Left lung (tissue), 10 donors: ENCODE data around the gene DLGAP1. TPM values are rescaled to one million over a fixed set of nuclear protein-coding genes. Genes with fewer than 3 reads are reported as not detected.

Experiments used
- ATAC-seq: fragments of 200-7000 bp; cut with Tn5 transposase; one replicate; pipeline ENCODE4 v1.9.1; 2020; ENCODE audit warnings: moderate library complexity
- DNase-seq, 4 donors: peaks; one replicate each; pipeline ENCODE4 v3.0.0-alpha.2; 2013 to 2020
- H3K27ac ChIP-seq, 2 donors: fragments of 200-600 bp; sonication (generic) in 1 of 2; one replicate each; pipeline versions ENCODE4 v1.5.0 to v1.8.0; 2020 to 2021
- H3K27me3 ChIP-seq, 2 donors: fragments of 200-600 bp; sonication (generic) in 1 of 2; one replicate each; pipeline versions ENCODE4 v1.5.0 to v1.8.0; 2020 to 2021
- H3K36me3 ChIP-seq, 2 donors: fragments of 200-600 bp; sonication (generic) in 1 of 2; one replicate each; pipeline versions ENCODE4 v1.5.0 to v1.8.0; 2020 to 2021
- H3K4me1 ChIP-seq, 2 donors: fragments of 200-600 bp; one replicate each; pipeline ENCODE4 v1.8.0; 2021
- H3K4me3 ChIP-seq, 2 donors: fragments of 200-600 bp; sonication (generic) in 1 of 2; one replicate each; pipeline versions ENCODE4 v1.5.0 to v1.8.0; 2020 to 2021; ENCODE audit warnings: mild to moderate bottlenecking in 1 of 2
- H3K9me3 ChIP-seq, 2 donors: fragments of 200-600 bp; sonication (generic) in 1 of 2; one replicate each; pipeline versions ENCODE4 v1.5.0 to v1.8.0; 2020 to 2021
- CTCF ChIP-seq, 2 donors: fragments of 200-600 bp; sonication (generic) in 1 of 2; IDR thresholded peaks; one replicate each; pipeline versions ENCODE4 v1.5.0 to v1.8.0; 2021; ENCODE audit warnings: antibody characterized with exemption in 2 of 2
- intact Hi-C, 2 donors: fragments of 100-400 bp; cut with DNase I; formaldehyde crosslinking; loops; one replicate each; pipeline versions ENCODE4 v1.11.2 to v1.14.2; 2022
- polyA plus RNA-seq, 6 donors: library from polyadenylated mRNA; unstranded; fragments of 120-200 nt; gene quantifications; one replicate each; pipeline ENCODE4 v1.2.1, GENCODE V29; 2013; ENCODE audit not compliant: insufficient read length in 6 of 6
- total RNA-seq, 2 donors: library from RNA; stranded (reverse); fragmentation: NEBNext Ultra II Directional; extraction: Animal tissue kit (Norgen Biotek cat#: 25700); gene quantifications; one replicate each; pipeline ENCODE4 v1.2.1, GENCODE V29; 2021
- donor health status: DM: no; HTN: yes; CAD: no.
- donor health status: DM: no; HTN: no; CAD: no.

The DLGAP1 gene
- total and polyA plus RNA-seq, 8 donors: 1.6 to 4.0 (median 2.1) TPM

- H3K9me3 ChIP-seq: no peaks in the 10 kb centered on the region
- peaks cover 19 to 49% of the 10 kb centered on the region in 2 donors for H3K4me1 ChIP-seq
- no peaks in the 10 kb centered on the region for H3K27me3 ChIP-seq
- no peak for TF ChIP-seq CTCF (IDR thresholded peaks at IDR 0.05)
- H3K4me3 ChIP-seq: peak overlapping the region in 1 of 2 donors; percentile 18
- intact Hi-C loops: loop anchor here in 1 of 2 donors (5.0 kb wide), 1 partner anchor 159 kb away; no protein-coding TSS in a partner anchor
- H3K36me3 ChIP-seq: no peaks in the 10 kb centered on the region
- ATAC-seq (peak; percentile 1), DNase-seq (peak in 1 of 4 donors; percentile 31)
- peak overlapping the region; percentile 94 to 95 for H3K27ac ChIP-seq
Observed at GRCh38 chr18:3605954-3606443, 849.1 kb downstream of the DLGAP1 start.

- DNase-seq: no peak
- Histone ChIP-seq H3K4me3 (peak overlapping the region in 1 of 2 donors; percentile 18), H3K36me3 (no peaks in the 10 kb centered on the region), H3K4me1 (peaks cover 19 to 49% of the 10 kb centered on the region in 2 donors), H3K27ac (peak overlapping the region; percentile 94 to 95), H3K27me3 (no peaks in the 10 kb centered on the region), H3K9me3 (no peaks in the 10 kb centered on the region)
- TF ChIP-seq CTCF (IDR thresholded peaks at IDR 0.05): no peak
- intact Hi-C loops: loop anchor here in 1 of 2 donors (5.0 kb wide), 1 partner anchor 158 kb away; no protein-coding TSS in a partner anchor
- ATAC-seq: no peak
Observed at GRCh38 chr18:3605486-3605952, 849.6 kb downstream of the DLGAP1 start.

GRCh38 chr18:3604498-3605408 lies 850.4 kb downstream of the DLGAP1 start:
- ATAC-seq (peak; percentile 47), DNase-seq (peak in 2 of 4 donors; percentile 56 to 59)
- TF ChIP-seq CTCF (IDR thresholded peaks at IDR 0.05): no peak
- peak overlapping the region in 1 of 2 donors; percentile 18 for H3K4me3 ChIP-seq
- peak overlapping the region; percentile 94 to 95 for H3K27ac ChIP-seq
- no peaks in the 10 kb centered on the region for H3K36me3 ChIP-seq
- H3K9me3 ChIP-seq: no peaks in the 10 kb centered on the region
- H3K4me1 ChIP-seq: peaks cover 19 to 49% of the 10 kb centered on the region in 2 donors
- intact Hi-C loops: loop anchor here in 1 of 2 donors (5.0 kb wide), 1 partner anchor 157 kb away; no protein-coding TSS in a partner anchor
- H3K27me3 ChIP-seq: no peaks in the 10 kb centered on the region

GRCh38 chr18:3604235-3604497 lies 850.9 kb downstream of the DLGAP1 start:
- DNase-seq: no peak
- no peak for ATAC-seq
- Histone ChIP-seq H3K9me3 (no peaks in the 10 kb centered on the region), H3K36me3 (no peaks in the 10 kb centered on the region), H3K27ac (peak overlapping the region; percentile 94 to 95), H3K4me1 (peaks cover 19 to 49% of the 10 kb centered on the region in 2 donors), H3K27me3 (no peaks in the 10 kb centered on the region), H3K4me3 (peak overlapping the region in 1 of 2 donors; percentile 18)
- TF ChIP-seq CTCF (IDR thresholded peaks at IDR 0.05): no peak
- intact Hi-C loops: no loop called here
